GM20000 (cell line): ENCODE data around the gene PAQR3.

ENCODE experiments used
- DNase-seq: peaks from one replicate; pipeline ENCODE4 v3.0.0; 2012; ENCODE audit warnings: low spot score
- TF ChIP-seq, protein P1 (sequence below): IDR thresholded peaks from 2 replicates; pipeline ENCODE4 v1.5.1; 2012; ENCODE audit warnings: mild to moderate bottlenecking, control low read depth; ENCODE audit errors: extremely low read depth, missing control alignments

Gene PAQR3

DNA sequence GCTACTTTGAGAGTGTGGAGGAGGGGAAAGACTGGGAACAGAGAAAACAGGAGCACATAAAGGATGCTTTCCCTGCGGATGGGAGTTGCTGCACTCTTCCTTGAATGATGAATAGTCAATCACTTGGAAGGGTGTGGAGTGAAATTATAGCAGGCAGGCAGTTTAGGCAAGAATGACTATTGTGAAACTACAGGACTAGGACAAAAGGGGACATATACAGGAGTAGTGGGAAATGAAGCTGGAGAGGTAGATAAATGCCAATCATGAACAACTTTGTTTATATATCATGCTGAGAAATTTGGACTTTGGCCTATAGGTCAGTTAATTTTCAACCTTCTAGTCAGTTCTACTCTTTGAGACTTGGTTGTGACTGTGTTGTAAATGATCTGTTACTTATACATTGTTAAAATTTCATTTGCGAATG is 76.9 kb downstream of the PAQR3 start:
- TF ChIP-seq, protein P1, sequence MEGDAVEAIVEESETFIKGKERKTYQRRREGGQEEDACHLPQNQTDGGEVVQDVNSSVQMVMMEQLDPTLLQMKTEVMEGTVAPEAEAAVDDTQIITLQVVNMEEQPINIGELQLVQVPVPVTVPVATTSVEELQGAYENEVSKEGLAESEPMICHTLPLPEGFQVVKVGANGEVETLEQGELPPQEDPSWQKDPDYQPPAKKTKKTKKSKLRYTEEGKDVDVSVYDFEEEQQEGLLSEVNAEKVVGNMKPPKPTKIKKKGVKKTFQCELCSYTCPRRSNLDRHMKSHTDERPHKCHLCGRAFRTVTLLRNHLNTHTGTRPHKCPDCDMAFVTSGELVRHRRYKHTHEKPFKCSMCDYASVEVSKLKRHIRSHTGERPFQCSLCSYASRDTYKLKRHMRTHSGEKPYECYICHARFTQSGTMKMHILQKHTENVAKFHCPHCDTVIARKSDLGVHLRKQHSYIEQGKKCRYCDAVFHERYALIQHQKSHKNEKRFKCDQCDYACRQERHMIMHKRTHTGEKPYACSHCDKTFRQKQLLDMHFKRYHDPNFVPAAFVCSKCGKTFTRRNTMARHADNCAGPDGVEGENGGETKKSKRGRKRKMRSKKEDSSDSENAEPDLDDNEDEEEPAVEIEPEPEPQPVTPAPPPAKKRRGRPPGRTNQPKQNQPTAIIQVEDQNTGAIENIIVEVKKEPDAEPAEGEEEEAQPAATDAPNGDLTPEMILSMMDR, result no peak
- no peak for DNase-seq
